Tongue (tissue), 2 donors: Measurements from ENCODE around the gene CAPN14. TPM values are rescaled to one million over a fixed set of nuclear protein-coding genes. Genes with fewer than 3 reads are reported as not detected.

Source experiments
- DNase-seq: peaks from one replicate; pipeline ENCODE4 v3.0.0-alpha.2; 2015
- total RNA-seq: library from RNA; depleted of rRNA; stranded (reverse); fragments of >200 nt; gene quantifications from one replicate; pipeline ENCODE4 v1.2.3, GENCODE V29; 2014

CAPN14 gene
- total RNA-seq, 1 donor from 2014 or later, result 20.5 TPM

DNA sequence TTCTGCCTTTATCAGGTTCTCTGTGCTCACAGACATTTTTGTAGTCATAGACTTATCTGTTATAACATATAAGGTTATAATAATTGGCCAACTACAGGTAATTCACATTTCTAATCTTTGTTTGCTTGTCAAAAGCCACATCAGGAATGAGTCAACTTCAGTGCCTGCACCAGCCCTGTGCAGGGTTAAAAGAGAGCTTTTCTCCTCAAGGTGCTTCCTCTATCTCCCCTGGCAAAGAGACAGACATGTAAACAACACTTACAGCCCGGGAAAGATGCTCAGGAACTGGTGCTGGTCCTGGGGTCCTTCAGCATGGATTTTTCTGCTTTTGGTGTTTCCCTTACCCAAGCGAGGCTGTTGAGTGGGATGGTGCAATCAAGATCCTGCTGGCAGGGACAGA is 9.0 kb upstream of the CAPN14 start:
- no peak for DNase-seq

DNA sequence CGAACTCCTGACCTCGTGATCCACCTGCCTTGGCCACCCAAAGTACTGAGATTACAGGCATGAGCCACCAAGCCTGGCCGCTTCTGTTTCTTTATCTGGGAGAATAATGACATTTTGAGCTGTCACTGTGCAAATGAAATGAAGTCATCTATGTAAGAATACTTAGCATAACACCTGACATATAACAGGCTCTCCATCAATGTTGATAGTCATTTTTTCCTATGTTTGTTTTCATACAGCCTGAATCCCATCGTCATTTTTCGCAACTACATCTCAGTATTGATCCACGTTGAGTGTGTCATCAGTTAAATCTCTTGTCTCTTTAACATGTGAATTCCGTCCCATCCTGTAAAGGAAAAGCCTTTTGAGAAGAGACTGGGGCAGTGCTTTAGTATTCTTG is 6.4 kb upstream of the CAPN14 start:
- no peak for DNase-seq

DNA sequence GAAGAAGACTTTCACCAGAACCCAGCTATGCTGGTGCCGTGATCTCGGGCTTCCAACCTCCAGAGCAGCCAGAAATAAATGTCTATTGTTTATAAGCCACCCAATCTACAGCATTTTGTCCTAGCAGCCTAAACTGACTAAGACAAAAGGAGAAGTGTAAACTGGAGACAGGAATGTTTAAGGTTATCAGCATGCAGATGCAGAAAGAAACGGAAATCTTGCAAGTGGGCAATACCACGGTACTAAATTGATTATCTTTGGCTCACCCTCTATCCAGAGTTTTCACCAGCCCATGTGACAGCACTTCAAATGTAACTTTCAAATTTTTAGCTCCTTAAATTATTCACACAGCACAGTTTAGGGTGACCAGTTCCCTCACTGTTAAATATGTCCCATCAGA is 5.7 kb upstream of the CAPN14 start:
- DNase-seq, result no peak

DNA sequence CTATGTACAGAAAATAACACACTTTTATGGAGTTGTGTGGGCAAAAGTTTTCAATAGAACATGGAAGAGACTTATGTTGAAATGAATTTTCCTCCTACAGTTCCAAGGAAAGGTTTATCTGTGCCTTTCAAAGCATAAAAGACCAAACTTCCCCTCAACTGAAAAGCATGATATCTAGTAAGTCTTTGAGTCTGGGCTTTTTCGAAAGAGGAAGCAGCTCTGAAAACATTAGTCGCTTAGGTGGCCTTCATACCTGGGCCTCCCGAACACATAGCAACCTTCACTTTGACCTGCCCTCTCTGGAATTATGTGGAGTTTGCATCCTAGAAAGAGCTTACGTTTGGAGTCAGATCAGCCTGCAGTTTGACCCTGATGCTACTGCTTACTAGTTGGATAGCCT is 4.8 kb upstream of the CAPN14 start:
- no peak for DNase-seq

DNA sequence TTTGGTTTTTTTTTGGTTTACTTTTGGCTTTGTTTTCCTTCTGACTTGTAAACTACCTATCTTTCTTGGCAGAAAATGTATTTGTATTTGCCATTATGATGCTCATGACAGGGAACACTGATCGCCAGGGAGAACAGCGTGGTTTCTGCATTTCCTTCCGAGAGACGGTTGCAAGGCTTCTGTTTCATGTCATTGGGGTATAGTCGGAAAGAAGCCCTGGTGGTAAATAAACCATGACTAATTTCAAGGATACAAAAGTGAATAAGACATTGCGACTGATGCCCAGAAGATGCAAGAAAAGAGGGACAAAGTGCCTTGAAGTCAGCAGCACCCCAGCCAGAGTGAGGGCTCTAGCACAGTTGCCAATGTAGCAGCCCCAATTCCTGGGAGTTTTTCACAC is 4.2 kb upstream of the CAPN14 start:
- DNase-seq, result no peak

DNA sequence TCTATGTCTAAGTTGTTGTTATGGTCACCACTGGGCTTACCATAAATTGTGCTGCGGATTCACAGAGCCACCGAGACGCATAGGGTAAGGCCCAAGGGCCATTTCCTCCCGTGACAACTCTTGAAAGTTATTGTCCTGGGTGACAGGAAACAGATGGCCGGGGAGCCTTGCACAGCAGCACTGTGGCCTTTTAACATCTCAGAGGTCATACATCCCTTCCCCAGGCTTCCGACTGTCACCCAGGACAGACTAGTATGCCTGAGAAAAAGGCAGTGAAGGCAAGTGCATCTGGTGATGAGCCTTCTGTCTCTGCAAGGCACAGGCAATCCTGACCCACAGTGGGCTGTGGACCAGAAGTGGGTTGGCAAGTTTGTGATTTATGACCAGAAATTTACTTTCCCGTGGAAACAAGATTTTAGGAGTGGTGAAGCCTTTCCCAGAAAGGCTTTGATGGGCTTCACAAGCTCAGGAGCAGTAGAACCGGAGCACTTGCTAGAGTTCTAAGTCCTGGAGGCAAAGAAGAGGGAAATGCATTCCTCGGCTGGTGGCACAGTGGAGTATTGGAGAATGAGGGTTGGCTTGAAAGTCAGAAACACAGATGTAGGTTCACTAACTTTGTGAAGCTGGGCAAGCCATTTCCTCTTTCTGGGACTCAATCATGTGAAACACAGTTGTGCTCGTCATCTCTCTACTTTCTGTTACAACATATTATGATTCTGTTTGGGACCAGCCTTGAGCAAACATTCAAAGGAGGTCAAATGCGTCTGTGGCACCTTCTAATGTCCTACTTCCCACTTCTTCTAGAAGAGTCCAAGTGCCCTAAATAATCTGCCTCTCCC is 2.0 kb upstream of the CAPN14 start:
- no peak for DNase-seq

DNA sequence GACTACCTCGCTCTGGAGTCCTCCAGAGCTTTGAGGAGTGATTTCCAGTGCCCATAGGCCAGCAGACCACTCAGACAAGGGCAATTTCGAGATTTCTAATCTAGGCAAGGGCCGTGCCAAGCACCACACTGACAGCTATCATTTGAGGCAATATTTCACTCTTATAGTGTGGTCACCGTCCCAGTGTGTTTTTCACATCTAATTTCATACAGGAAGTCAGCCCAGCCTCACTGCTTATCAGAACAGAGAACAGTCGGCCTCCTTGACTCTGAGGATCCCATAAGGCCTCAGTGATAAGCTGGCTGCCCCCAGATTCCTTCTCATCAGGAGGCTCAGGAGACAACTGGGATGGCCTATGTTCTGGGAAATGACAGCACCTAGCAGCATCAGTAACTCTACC is 581 bp downstream of the CAPN14 start:
- DNase-seq, result no peak

DNA sequence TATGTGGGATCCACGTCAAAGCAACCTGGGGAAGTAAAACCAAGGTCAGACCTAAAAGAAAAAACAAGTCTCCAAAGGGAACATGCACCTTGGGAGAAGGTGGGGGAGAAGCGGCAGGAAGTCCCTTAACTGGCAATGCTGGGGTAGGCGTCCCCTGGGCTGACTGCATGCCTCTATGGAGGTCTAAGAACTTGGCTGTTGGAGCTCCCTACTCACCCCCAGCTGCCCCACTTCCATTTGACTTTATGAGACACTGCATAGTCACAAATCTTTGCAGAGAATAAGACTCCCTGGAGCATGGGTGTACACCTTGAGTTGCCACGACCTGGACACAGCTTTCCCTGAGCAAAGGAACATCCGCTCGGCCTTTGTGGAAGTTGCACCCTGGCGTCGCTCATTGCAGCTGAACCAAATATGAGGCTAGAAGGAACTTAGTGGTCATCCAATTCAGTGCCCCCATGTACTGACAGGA is 2.8 kb downstream of the CAPN14 start:
- DNase-seq, result no peak

DNA sequence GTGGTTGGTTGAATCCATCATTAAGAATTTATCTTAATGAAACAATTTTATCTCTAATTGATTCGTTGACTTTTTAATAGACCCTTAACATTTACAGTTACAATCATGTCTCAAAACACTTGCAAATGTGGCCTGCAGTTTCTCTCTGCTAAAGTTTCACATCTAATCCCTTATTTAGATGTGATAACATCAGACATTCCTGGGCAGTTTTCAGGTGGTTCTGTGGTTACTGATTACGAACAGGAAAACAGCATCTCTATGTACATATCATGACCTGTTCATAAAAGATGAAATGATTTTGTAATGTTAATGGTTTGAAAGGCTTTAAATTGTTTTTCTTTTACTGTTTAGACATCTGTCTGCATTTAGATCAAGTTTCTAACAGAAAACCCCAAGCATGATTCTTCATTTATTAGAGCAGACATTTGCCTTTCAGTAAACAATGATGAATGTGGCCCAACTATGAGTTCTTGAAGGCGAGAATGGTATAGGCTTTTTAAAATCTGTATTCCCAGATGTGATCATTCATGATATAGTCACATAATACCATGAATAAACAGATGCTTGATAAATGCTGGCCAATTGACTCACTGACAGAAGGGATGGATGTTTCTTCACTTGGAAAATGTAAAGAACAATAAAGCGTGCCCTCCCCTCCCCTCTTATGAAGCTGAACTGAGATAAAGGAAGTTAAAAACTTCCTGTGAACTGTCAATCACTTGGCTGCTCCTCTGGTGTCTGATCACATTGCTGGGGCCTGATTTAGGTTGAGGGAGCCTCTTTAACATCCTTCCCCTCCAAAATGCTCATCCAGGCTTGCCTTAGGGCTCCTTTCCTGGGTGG is 3.5 kb downstream of the CAPN14 start:
- no peak for DNase-seq

DNA sequence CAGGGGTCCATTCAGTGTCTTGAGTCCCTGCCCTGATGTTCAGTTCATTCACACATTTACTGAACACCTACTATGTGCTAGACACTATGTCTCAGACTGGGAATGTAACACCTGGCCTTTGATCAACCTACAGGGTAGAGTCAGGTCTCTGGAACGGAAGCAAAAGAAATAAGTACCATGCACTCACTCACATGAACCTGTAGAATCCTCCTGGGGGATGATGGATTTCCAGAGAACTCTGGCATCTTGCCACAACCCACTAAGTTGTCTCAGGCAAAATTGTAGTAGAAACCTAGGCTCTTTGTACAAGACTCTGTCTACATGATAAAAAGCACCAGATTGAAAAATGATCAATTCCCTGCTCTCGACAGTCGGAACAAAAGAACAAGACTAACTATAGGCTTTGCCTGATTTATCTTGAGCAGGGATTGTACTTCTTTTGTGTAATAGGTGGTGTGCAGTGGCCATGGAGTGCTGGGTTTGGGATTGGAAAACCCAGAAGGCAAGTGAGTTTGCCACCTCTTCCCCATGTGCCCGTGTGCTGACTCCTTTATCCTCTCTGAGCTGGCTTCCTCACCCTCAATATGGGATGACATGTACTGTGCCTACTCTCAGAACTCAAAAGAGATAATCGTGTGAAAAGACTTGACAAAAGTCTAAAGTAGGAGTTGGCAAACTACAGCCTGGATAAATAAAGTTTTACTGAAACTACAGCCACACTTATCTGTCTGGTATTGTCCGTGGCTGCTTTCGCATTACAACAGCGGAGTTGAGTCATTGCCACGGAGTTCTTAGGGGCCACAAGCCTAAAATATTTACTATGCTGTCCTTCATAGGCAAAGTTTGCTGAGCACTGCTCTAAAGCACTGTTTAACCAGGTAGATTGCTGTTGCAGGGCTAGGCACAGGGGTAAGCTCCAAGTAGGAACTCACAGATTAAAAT is 4.4 kb downstream of the CAPN14 start:
- no peak for DNase-seq

DNA sequence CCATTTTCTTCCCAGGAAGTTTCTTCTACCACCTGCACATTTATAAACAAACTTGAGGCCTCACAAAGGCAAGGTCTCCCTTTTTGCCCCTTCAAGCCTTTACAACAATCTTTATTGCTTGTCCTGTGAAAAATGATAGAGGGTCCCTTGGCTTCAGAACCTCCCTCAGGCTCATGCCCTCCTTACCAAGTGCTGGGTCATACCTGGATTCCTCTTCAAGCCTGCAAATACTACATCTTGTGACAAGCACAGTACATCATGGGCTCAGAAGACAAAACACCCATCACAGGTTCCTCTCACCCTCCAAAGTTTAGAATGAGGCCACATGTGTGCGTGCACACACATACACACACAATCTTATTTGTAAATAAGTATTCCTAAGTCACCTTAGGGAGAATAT is 9.1 kb downstream of the CAPN14 start:
- DNase-seq, result no peak

DNA sequence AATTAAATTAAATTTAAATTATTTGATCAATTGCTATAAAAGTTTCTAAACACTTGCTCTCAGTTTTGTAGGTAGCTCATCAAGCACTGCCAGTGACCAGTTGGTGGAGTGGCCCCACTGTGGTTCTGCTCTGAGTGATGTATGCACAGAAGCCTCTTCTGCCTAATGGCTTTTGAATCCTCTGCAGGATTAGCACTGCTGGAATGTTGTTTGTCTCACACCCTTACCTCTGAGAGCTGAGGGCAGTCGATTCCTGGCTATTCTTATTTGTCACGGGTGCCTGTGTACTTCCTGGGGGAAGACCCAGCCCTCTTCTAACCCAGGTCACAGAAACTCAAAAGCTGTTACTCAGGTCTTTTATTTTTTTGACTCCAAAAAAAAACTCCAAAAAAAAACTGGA is 9.5 kb downstream of the CAPN14 start:
- no peak for DNase-seq

DNA sequence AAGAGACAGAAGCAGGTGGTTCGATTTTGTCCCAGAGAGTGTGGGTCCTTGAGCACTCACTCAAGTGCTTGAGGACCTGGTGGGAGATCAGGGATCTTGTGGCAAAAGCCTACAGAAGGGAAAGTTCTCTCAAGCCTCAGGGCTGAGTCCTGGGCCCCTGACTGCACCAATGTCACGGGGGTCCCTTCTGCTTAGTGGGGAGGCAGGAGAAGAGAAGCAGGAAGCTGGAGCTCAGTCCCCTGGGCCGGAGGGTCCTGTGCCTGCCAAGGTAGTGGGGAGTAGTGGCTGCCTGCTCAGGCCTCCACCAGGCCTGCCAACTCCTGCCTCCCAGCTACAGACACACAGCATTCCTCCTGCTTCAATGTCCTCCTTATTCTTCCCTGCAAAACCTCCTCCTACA is 11.7 kb downstream of the CAPN14 start:
- DNase-seq, result no peak

DNA sequence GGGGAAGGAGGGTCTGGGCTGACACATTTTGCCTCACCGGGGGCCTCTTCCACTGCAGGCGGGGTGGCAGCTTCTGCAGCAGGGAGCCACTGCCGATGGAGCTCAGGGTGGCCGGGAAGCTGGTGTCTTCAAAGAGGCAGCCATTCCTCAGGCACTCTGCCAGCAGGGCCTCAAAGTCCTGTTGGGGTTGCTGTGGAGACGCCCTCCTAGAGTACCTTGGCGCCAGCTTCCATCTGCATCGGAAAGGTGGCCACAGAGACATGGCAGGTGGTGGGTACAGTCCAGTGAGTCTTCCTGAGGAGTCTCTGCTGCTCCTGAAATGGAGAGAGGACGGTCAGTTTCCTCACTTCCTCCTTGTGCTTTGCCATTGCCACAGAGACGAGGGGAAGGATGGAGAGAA is 12.1 kb downstream of the CAPN14 start:
- no peak for DNase-seq

DNA sequence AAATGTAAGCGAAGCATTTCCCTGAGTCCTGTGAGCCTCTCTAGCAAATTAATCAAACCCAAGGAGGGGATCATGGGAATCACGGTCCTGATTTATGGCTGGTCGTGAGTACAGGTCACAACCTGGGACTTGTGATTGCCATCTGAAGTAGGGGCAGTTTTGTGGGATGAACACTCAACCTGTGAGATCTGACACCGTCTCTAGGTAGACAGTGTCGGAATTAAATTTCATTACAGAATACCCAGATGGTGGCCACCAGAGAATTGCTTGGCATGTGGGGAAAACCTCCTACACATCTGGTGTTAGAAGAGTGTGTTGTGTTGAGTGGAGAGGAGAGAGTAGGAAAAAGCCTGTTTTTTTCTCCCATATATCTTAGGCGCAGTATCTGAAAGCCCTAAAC is 12.5 kb downstream of the CAPN14 start:
- no peak for DNase-seq

DNA sequence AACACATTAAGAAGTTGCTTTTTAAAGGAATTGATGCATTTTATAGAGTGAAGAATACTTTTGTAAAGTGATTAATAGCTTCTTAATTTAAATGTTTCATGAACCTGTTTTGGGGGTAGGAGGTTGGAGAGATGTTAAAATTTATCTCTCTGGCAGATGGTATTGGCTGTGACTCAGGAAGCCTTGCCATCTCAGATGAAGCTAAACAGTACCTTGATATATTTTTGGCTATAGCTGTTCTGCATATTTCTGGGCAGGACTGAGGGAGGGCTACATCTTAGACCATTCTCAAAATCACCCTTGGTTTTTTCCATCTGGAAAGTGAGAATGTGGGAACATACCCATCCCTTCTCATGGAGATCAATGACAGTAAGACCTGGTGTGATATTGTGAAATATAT is 13.4 kb downstream of the CAPN14 start:
- no peak for DNase-seq

DNA sequence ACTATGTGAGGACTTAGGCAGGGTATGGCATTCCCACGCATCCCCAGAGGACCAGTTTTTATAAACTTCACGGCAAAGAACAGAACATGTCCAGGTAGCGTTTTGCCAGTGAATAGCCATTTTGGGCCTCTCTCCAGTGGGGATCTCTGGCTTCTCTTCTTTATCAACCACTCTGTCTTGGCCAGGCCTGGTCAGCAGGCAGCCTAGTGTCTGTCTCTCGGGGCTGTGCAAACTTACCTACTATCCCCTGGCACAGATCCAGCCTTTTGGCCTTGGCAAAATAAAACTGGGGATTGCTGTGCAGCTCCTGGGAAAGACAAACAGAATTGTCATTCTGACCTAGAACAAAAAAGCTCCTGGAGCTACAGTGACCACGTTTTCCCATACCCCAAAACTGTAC is 14.5 kb downstream of the CAPN14 start:
- no peak for DNase-seq

DNA sequence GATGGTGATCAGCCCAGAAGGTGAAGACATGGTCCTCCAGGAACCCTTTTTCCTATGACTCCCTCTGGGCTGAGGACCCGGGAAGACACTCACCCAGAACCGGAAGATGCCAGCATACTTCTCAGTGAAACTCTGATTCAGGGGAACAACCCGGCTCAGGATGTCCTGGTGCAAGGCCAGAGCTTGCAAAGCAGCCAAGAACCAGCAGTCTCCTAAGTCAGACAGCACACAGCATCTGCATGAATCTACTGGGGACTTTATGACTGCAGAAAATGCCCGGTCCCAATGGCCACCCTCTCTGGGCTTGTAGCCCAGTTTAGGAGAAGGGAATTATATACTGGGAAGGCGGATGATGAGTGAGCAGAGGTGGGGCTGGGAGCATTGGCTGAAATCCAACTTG is 15.3 kb downstream of the CAPN14 start:
- DNase-seq, result no peak

DNA sequence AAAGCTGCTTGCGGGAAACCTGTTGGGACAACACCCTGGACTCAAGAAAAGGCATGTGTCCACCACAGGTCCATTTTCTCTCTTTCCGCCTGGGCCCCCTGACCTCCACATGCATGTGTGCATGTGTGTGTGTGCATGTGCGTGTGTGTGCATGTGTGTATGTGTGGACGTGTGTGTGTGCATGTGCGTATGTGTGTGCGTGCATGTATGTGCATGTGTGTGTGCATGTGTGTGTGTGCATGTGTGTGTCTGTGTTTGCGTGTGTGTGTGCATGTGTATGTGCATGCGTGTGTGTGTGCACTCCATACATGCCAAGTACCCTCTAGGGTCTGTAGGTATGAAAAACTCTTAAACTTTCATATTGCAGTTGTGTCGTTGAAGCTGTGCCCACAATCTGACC is 16.3 kb downstream of the CAPN14 start:
- no peak for DNase-seq

DNA sequence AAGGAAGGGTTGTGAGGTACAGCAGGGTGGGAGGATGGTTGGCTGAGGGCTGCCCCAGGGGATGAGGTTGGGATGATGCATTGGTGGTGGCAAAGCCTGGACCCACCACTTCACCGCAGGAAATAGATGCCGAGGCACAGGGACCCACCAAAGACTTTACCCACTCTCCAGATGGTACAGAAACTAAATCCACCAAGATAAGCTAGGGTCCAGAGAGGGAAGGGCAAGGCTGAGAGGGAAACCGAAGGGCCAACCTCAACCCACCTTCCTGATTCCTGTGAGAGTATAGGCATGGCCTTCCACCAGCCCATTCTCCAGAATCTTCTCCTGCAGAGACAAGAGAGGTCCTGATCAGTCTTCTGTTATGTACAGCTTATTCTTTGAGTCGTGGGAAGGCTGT is 18.1 kb downstream of the CAPN14 start:
- DNase-seq, result no peak

DNA sequence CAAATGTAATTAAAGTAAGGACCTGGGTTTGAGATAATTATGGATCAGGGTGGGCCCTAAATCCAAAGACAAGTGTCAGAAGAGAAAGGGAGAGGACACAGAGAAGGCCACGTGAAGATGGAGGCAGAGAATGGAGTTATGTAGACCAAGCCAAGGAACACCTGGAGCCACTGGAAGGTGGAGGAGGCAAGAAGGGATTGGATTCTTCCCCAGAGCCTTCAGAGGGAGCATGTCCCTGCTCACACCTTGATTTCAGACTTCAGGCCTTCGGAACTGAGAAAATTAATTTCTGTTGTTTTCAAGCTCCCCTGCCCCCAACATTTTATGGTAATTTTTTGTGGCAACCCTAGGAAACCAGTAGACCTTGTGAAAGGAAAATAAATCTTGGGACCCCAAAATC is 19.6 kb downstream of the CAPN14 start:
- no peak for DNase-seq

DNA sequence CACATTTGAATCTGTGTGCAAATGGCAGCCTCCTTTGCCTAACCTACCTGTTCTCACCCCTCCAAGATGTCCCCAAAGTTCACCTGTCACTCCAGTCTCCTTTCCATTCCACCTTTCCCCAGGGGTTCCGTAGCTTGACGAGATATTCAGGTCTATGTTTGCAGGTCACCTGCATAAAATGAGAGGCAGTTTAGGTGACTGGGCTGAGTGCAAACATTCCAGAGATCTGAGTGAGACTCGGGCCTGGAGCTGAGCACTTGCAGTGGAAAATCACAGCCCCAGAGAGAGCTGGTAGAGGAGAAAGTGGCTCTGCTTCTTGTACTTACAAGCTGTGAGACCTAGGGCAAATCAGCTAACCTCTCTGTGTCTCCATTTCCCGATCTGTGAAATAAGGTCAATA is 20.1 kb downstream of the CAPN14 start:
- DNase-seq, result no peak

DNA sequence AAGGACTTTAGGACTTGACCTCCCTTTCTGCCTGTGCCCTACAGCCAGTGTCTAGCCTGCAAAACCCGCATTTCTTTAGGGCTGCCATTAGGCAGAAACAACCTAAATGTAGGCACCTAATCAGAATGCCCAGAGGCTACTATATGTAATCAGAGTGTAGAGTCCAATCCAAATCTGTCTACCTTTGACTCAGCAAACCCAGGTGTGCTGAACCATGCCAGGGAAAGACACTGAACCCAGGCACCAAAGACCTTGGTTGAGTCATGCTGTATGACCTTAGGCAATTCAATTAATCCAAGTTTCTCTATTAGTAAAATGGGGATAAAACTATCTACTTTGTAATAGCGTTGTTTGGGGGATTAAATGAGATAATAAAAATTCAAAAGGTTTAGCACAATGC is 20.7 kb downstream of the CAPN14 start:
- no peak for DNase-seq
